Measurements from ENCODE around the gene CCDC180.
"Not testable (repeated sequence)": the region's sequence is repeated elsewhere in the genome, so short reads cannot be mapped to it uniquely, and the experiment has no call there.

Gene CCDC180

DNA sequence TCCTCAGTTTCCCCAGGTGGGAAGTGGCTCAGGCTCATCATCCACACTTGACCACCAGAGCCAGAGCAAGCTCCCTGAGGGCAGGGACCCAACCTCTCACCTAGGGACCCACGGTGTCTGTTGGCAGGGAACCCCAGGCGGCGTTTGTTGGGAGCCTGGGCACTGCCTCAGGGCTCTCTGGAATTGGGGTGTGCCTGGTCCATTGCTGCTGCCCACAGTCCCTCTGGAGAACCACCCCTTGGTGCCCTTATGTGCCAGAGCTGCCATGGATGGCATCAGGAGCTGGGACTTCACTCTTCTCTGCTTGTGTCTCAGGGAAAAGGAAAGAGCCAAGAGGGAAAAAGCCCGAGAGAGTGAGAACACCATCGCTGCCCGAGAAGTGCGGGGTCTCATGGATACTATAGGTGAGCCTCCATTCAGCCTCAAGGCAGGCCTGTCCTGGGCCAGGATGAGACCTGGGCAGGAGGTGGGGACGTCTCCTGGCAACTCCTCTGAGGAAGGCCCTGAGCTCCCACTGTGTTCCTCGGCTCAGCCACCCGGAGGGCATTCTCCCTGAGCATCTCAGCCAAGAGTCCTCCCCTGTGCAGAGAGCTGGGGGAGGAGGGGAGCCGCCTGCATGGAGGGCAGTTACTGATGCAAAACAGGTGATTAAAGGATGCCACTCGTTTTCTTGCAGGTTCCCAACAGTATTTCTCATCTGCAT, 4.5 kb downstream of the CCDC180 start:
- DNase-seq: no peak

DNA sequence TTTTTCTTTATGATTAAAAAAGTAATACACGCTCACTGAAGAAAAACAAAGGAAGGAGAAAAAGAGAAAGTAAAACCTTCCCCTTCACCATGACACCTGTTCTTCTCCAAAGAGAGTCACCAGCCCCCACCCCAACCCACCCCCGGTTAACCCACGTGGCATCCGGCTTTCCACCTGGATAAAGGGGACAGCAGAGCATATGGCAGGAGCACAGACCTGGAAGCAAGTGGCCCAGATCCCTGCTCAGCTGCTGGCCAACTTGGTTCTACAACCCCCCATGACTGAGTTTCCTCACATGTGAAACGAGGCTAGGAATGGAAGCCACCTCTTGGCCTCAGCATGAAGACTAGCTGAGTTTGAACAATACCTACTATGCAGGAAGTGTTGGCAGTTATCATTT, 5.1 kb downstream of the CCDC180 start:
- no peak for DNase-seq

DNA sequence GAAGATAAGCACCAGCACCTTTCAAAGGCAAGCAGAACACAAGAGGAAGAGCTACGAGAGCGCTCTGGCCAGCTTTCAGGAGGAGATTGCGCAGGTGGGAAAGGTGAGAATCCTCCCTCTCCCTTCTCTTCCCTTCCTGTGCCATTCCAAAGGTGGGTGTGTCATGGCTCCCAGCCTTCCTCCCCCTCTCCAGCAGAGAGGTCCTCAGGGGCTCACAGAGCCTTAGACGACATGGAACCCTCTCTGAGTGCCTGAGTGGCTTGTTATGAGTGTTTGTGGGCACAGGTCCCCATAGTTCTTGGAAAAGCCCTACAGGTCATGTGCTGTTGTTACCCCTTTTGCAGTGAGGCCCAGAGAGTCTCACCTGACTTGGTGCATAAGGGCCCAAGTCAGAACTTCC, 5.8 kb downstream of the CCDC180 start:
- DNase-seq: no peak

GRCh38 chr9:97313746-97314145, 6.3 kb downstream of the CCDC180 start:
- DNase-seq: no peak

DNA sequence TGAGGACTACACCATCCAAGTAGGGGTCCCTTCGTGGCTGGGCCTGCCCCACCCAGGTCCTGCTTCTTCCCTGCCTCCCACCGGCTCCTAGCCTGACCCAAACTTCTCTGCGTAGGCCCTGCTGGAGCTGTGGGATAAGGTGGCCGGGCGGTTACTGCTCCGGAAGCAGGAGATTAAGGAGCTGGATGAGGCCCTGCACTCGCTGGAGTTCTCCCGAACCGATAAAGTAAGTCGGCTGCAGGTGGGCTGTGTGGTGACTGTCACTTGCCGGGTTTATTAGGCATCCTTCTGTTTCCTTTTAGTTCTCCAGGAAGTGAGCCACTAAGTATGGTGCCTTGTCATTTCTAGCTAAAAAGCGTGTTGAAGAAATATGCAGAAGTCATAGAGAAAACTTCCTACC, 7.0 kb downstream of the CCDC180 start:
- no peak for DNase-seq

GRCh38 chr9:97315550-97315949, 8.1 kb downstream of the CCDC180 start:
- DNase-seq: no peak

DNA sequence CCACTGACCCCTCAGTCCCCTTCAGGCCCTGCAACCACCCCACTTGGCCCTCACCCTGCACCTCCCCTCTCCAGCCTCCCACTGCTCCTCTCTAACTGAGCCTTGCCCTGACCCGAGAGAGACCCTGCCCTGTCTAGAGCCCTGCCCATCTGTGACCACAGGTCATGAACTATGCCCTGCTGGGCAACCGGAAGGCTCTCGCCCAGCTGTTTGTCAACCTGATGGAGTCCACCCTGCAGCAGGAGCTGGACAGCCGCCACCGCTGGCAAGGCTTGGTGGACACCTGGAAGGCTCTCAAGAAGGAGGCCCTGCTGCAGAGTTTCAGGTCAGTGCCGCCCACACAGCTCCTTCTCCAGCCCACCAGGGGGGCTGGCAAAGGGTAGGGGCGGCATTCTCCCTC, 9.4 kb downstream of the CCDC180 start:
- no peak for DNase-seq

GRCh38 chr9:97318433-97318832, 11.0 kb downstream of the CCDC180 start:
- DNase-seq: no peak

DNA sequence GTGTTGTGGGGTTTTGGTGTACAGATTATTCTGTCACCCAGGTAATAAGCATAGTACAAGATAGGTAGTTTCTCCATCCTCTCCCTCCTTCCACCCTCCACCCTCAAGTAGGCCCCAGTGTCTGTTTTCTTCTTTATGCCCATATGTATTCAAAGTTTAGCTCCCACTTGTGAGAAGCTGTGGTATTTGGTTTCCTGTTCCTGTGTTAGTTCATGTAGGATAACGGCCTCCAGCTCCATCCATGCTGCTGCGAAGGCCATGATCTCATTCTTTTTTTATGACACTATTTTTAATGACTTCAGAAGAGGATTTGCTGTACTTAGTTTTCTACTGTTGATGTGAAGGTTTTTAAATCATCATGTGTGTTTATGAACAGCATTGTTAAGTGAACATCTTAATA, 11.9 kb downstream of the CCDC180 start:
- DNase-seq: no peak

GRCh38 chr9:97320080-97320642, 12.7 kb downstream of the CCDC180 start:
- DNase-seq: no peak

- DNase-seq: no peak
These were observed 13.8 kb downstream of the CCDC180 start for GRCh38 chr9:97321251-97321650.

GRCh38 chr9:97321691-97322090, 14.2 kb downstream of the CCDC180 start:
- no peak for DNase-seq

DNA sequence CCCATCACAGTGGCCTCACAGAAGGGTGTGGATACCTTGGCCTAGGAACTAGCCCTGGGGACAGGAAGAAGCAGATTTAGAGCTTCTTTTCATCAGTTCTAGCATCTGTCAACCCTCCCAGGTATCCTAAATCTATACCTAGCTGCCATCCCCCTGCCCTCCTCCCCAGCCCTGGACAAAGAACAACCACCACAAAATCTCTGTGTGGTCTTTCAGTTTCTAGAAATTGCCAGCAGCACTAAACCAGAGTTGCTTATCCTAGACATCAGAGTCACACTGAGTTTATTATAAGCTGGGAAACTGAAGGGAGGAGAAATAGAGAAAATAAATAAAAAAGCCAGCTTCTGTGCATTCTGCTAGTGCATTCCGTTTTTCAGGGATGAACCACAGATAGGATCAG, 14.6 kb downstream of the CCDC180 start:
- DNase-seq: no peak

DNA sequence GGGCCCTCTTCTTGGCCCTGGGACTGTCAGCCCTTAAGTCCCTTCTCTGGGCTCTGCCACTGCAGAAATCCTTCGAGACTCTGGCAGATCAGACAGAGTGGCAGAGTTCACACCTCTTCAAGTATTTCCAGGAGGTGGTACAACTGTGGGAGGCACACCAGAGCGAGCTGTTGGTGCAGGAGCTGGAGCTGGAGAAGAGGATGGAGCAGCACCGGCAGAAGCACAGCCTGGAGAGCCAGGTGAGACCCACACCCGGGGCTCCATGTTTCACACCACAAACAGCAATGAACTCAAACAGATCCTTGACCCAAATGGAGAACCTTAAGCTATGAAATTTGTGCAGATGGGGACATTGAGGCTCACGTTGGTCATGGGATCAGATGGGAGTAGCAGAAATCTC, 17.5 kb downstream of the CCDC180 start:
- no peak for DNase-seq

- no peak for DNase-seq
These were observed 20.1 kb downstream of the CCDC180 start for GRCh38 chr9:97327562-97327961.

DNA sequence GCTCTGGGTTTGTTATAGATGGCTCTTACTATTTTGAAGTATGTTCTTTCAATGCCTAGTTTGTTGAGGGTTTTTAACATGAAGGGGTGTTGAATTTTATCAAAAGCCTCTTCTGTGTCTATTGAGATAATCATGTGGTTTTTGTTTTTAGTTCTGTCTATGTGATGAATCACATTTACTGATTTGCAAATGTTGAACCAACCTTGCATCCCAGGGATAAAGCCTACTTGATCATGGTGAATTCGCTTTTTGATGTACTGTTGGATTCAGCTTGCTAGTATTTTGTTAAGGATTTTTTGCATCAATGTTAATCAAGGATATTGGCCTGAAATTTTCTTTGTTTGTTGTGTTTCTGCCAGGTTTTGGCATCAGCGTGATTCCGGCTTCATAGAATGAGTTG, 25.5 kb downstream of the CCDC180 start:
- DNase-seq: no peak

DNA sequence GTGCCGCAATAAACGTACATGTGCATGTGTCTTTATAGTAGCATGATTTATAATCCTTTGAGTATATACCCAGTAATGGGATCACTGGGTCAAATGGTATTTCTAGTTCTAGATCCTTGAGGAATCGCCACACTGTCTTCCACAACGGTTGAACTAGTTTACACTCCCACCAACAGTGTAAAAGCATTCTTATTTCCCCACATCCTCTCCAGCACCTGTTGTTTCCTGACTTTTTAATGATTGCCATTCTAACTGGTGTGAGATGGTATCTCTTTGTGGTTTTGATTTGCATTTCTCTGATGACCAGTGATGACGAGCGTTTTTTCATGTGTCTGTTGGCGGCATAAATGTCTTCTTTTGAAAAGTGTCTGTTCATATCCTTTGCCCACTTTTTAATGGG, 28.2 kb downstream of the CCDC180 start:
- not testable (repeated sequence) for DNase-seq

DNA sequence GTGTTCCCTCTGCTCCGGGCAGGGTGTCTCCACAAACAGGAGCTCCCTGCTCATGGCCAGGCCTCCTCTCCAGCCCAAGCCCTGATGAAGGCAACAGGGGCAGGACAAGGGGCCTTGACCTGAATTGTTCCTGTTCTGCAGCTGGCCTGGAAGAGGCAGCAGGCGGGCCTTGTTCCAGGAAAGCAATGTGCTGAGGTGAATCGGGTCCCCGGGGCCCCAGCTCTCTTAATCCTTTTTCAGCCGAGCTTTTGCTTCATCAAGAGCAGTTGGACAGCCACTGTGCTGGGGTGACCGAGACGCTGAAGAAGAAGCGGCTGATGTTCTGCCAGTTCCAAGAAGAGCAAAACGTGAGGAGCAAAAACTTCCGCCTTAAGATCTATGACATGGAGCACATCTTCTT, 41.4 kb downstream of the CCDC180 start:
- no peak for DNase-seq

DNA sequence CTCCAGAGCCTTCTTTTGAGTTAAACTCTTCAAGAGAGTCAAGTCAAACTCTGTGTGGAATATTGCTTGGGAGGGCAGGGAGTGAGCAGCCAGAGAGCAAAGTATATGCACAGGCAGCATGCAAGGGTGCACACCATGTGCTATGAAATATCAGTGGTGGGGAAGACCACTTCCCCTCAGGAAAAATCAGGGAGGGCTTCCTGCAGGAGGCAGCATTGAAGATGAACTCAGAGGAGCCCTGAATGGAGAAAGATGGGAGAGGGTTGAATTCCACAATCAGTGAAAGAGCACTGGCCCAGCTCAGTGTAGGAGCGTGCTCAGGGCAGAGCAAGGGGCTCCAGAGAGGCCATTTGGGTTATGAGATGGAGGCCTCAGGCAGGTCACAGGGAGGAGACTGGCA, 41.9 kb downstream of the CCDC180 start:
- DNase-seq: no peak

- no peak for DNase-seq
These were observed 47.2 kb downstream of the CCDC180 start for GRCh38 chr9:97354637-97355036.

DNA sequence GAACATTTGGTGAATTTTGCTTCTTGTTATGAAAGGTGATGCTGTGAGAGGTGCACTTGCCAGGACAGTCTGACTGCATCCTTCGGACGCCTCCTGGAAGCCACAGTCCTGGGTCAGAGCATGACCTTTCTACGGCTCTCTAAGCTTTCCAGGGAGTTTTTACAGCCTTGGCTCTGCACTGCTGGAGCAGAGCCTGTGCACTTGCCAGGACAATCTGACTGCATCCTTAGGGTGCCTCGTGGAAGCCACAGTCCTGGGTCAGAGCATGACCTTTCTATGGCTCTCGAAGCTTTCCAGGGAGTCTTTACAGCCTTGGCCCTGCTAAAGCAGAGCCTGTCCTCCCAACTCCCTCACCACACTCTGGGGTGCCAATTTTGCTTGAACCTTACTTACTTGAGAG, 49.6 kb downstream of the CCDC180 start:
- DNase-seq: no peak

Measured in activated naive CD4-positive, alpha-beta T cell treated with Interleukin-2 at 50 U/mL for 16 hours (primary cell).